ENCODE data around the gene ZNF549. TPM values are rescaled to one million over a fixed set of nuclear protein-coding genes. Genes with fewer than 3 reads are reported as not detected.
"Not testable (repeated sequence)": the region's sequence is repeated elsewhere in the genome, so short reads cannot be mapped to it uniquely, and the experiment has no call there.

Gene ZNF549
- total RNA-seq, 1 donor from 2014 or later: 11.5 TPM

DNA sequence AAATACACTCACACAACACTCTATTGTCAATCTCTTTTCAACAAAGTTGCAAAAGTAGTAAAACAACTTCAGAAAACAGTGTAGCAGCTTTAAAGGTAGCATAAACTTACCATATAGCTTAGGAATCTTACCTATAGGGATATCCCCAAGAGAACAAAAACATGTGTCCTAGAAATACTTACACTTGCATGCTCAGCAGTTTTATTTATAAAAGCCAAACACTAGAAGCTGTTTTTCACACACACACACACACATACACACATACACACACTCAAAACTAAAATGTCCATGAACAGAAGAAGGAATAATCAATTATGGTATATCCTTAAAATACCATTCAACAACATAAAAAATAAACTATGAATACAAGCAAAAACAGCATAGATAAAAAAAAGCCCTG, 15.7 kb upstream of the ZNF549 start:
- Mint-ChIP-seq H3K9me3 (ENCODE audit: low read depth) (peaks cover 62% of the 10 kb centered on the region), H3K4me3 (ENCODE audit: low read depth) (no peak overlapping the region)

DNA sequence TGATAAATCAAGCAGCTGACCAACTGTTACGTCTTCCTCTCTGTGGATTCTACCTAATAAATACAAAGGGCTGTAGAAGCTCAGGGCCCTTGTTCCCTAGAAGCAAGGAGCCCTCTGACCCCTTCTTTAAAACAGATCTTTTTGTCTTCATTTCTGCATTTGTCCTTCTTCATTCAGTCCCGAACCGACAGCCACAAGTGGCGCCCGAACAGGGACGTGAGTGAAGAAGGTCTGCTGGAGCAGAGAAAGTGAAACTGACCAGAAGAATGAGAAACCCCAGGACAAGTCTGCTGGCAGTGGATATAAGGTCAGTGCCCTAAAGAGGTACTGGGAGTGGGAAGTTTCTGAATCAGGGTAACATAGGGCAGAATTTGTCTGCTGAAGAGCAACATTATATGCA, 14.3 kb upstream of the ZNF549 start:
- H3K9me3 Mint-ChIP-seq (ENCODE audit: low read depth): peaks cover 57% of the 10 kb centered on the region
- TF ChIP-seq, protein P1, sequence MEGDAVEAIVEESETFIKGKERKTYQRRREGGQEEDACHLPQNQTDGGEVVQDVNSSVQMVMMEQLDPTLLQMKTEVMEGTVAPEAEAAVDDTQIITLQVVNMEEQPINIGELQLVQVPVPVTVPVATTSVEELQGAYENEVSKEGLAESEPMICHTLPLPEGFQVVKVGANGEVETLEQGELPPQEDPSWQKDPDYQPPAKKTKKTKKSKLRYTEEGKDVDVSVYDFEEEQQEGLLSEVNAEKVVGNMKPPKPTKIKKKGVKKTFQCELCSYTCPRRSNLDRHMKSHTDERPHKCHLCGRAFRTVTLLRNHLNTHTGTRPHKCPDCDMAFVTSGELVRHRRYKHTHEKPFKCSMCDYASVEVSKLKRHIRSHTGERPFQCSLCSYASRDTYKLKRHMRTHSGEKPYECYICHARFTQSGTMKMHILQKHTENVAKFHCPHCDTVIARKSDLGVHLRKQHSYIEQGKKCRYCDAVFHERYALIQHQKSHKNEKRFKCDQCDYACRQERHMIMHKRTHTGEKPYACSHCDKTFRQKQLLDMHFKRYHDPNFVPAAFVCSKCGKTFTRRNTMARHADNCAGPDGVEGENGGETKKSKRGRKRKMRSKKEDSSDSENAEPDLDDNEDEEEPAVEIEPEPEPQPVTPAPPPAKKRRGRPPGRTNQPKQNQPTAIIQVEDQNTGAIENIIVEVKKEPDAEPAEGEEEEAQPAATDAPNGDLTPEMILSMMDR (IDR thresholded peaks at IDR 0.05; ENCODE audit: unreplicated experiment): no peak
- peaks cover 60% of the 10 kb centered on the region for H3K36me3 Mint-ChIP-seq (ENCODE audit: insufficient read depth)

More for the DNA sequence above, 15.7 kb upstream of the ZNF549 start:
- H3K27ac Mint-ChIP-seq: no peak overlapping the region
- TF ChIP-seq, protein P1 (IDR thresholded peaks at IDR 0.05; ENCODE audit: unreplicated experiment): no peak
- no peak for DNase-seq (ENCODE audit: low spot score, unreplicated experiment)
- H3K36me3 Mint-ChIP-seq (ENCODE audit: insufficient read depth): peaks cover 67% of the 10 kb centered on the region
- no peaks in the 10 kb centered on the region for H3K4me1 Mint-ChIP-seq (ENCODE audit: low read depth)
- H3K27me3 Mint-ChIP-seq: no peaks in the 10 kb centered on the region

DNA sequence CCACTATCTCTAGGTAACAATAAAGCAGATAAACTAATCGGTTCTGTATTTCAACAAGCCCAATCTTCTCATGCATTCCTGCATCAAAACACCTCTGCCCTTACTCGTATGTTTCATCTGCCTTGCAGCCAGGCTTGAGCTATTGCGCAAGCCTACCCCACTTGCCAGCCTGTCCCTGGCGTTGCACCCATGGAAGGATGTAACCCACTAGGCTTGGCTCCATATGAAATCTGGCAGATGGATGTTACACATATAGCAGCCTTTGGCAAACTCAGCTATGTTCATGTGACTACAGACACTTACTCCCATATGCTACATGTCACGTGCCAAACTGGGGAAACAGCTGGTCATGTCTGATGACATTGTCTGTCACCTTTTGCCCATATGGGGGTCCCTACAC, 11.9 kb upstream of the ZNF549 start:
- Mint-ChIP-seq H3K36me3 (ENCODE audit: insufficient read depth) (peaks cover 44% of the 10 kb centered on the region), H3K4me3 (ENCODE audit: low read depth) (no peak overlapping the region), H3K27me3 (no peaks in the 10 kb centered on the region), H3K27ac (no peak overlapping the region), H3K9me3 (ENCODE audit: low read depth) (peaks cover 47% of the 10 kb centered on the region), H3K4me1 (ENCODE audit: low read depth) (no peaks in the 10 kb centered on the region)
- TF ChIP-seq, protein P1 (IDR thresholded peaks at IDR 0.05; ENCODE audit: unreplicated experiment): no peak
- DNase-seq (ENCODE audit: low spot score, unreplicated experiment): no peak

More for the DNA sequence above, 14.3 kb upstream of the ZNF549 start:
- H3K4me1 Mint-ChIP-seq (ENCODE audit: low read depth): no peaks in the 10 kb centered on the region
- H3K27me3 Mint-ChIP-seq: no peaks in the 10 kb centered on the region
- no peak overlapping the region for H3K4me3 Mint-ChIP-seq (ENCODE audit: low read depth)
- no peak overlapping the region for H3K27ac Mint-ChIP-seq
- no peak for DNase-seq (ENCODE audit: low spot score, unreplicated experiment)

DNA sequence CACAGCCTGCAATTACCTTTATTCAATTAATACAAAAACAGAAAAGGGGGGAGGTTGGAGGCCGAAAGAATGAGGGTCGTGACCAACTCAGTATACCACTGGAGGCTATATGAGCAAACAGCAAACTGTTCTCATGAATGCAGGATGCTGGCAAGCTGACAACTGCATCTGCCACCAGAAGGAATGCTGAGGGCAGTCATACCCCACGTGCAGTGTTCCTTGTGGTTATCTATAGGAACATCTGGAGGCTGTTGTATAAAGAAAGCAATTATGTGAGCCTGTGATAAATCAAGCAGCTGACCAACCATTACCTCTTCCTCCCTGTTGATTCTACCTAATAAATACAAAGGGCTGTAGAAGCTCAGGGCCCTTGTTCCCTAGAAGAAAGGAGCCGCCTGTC, 9.1 kb upstream of the ZNF549 start:
- H3K4me1 Mint-ChIP-seq (ENCODE audit: low read depth); DNase-seq (ENCODE audit: low spot score, unreplicated experiment); H3K27ac Mint-ChIP-seq; H3K27me3 Mint-ChIP-seq; H3K4me3 Mint-ChIP-seq (ENCODE audit: low read depth): not testable (repeated sequence)
- Mint-ChIP-seq H3K36me3 (ENCODE audit: insufficient read depth) (peaks cover 36% of the 10 kb centered on the region), H3K9me3 (ENCODE audit: low read depth) (peaks cover 37% of the 10 kb centered on the region)

DNA sequence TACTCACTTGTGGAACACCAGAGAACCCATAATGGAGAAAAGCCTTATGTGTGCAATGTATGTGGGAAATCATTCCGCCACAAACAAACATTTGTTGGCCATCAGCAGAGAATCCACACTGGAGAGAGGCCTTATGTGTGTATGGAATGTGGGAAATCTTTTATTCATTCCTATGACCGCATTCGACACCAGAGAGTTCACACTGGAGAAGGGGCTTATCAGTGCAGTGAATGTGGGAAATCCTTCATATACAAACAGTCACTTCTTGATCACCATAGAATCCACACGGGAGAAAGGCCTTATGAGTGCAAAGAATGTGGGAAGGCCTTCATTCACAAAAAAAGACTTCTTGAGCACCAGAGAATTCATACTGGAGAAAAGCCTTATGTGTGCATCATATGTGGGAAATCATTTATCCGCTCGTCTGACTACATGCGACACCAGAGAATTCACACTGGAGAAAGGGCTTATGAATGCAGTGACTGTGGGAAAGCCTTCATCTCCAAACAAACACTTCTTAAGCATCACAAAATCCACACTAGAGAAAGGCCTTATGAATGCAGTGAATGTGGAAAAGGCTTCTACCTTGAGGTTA, 10.9 kb downstream of the ZNF549 start:
- H3K4me3 Mint-ChIP-seq (ENCODE audit: low read depth): no peak overlapping the region

More for the DNA sequence above, 10.9 kb downstream of the ZNF549 start:
- H3K4me1 Mint-ChIP-seq (ENCODE audit: low read depth): no peaks in the 10 kb centered on the region
- no peak for DNase-seq (ENCODE audit: low spot score, unreplicated experiment)
- H3K27me3 Mint-ChIP-seq: no peaks in the 10 kb centered on the region
- H3K36me3 Mint-ChIP-seq (ENCODE audit: insufficient read depth): peaks cover 99% of the 10 kb centered on the region
- TF ChIP-seq, protein P1 (IDR thresholded peaks at IDR 0.05; ENCODE audit: unreplicated experiment): no peak
- H3K27ac Mint-ChIP-seq: no peak overlapping the region
- peaks cover 87% of the 10 kb centered on the region for H3K9me3 Mint-ChIP-seq (ENCODE audit: low read depth)

All from progenitor cell of endocrine pancreas (in vitro differentiated cells).